ENCODE measurements around the gene CENPN. TPM values are rescaled to one million over a fixed set of nuclear protein-coding genes. Genes with fewer than 3 reads are reported as not detected.

Gene CENPN
- polyA plus RNA-seq, 1 donor (not counting 4 experiments of a cell fraction or from before 2014, with no cell fraction given), result 29.2 TPM

DNA sequence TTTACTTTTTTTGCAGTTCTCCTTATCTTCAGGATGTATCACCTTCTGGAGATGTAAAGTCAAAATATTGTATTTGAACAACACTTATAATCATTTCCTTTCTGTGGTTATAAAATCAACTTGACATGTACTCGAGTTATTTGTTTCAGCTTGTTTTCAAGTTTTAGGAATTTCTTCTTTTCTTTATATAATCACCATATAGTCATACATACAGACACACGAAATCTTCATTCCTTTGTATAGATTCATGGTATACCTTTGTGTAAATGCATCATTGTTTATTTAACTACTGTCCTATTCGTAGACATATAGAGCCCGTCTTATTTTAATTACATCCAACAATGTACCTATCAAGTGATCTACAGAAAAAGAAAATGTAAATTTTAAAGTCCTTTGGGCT lies 40.4 kb upstream of the CENPN start:
- no peak for FAIRE-seq

DNA sequence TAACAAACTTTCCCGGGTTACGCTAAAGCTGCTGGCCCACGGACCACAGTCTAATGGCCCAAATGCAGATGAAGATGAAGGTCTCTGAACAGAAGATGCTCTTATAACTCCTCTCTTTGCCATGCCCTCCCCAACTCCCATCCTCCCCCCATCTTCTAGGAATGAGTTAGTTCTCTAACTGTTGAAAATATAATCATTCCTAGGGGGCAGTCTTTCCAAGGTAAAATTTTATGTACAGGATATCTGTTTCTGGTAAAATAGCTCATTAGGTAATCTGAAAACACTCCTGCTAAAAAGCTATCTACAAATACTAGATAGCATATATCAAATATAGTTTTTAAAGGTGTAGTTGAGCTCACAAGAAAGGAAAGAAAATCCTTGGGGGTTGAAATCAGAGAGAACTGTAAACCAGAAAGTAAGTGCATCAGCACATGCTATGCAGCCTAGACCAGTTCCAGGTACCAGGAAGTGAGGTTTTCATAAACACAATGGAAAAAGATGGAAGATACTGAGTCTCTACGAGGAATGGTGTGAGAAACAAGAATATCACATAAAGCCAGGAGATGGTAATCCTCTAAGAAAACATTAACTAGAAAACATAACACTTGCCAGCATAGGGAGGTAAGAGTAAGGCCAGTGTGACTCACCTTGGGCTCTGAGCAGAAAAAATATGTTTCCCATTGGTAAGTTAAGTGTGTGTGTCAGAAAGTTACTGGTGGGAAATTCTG lies 38.5 kb upstream of the CENPN start:
- dilution Hi-C loops (cut with MboI; ENCODE audit: extremely low pct_ligation_motif_present, low sequenced_read_pairs), result no loop called here
- TF ChIP-seq EZH2 (IDR thresholded peaks at IDR 0.05; ENCODE audit: low read length), result no peak
- TF ChIP-seq, protein P1, sequence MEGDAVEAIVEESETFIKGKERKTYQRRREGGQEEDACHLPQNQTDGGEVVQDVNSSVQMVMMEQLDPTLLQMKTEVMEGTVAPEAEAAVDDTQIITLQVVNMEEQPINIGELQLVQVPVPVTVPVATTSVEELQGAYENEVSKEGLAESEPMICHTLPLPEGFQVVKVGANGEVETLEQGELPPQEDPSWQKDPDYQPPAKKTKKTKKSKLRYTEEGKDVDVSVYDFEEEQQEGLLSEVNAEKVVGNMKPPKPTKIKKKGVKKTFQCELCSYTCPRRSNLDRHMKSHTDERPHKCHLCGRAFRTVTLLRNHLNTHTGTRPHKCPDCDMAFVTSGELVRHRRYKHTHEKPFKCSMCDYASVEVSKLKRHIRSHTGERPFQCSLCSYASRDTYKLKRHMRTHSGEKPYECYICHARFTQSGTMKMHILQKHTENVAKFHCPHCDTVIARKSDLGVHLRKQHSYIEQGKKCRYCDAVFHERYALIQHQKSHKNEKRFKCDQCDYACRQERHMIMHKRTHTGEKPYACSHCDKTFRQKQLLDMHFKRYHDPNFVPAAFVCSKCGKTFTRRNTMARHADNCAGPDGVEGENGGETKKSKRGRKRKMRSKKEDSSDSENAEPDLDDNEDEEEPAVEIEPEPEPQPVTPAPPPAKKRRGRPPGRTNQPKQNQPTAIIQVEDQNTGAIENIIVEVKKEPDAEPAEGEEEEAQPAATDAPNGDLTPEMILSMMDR (optimal IDR thresholded peaks at IDR 0.05 in 1 of 3, IDR thresholded peaks at IDR 0.05 in 1 of 3, conservative IDR thresholded peaks at IDR 0.05 in 1 of 3; ENCODE audit: extremely low read depth in 1 of 3, insufficient read depth in 2 of 3, low read length in 3 of 3), result no peak
- FAIRE-seq, result no peak

More for the DNA sequence above, 40.4 kb upstream of the CENPN start:
- Histone ChIP-seq H4K20me1 (ENCODE audit: control insufficient read depth, extremely low read depth, insufficient read depth, low read length) (no peaks in the 10 kb centered on the region), H3K27me3 (ENCODE audit: control insufficient read depth, extremely low read depth, insufficient read depth, low read length) (no peaks in the 10 kb centered on the region), H3K9ac (ENCODE audit: control insufficient read depth, extremely low read depth, insufficient read depth, low read length) (no peak overlapping the region), H3K4me1 (ENCODE audit: control insufficient read depth, extremely low read depth, insufficient read depth, low read length) (no peaks in the 10 kb centered on the region), H3K27ac (ENCODE audit: control insufficient read depth, insufficient read depth, low read length) (no peak overlapping the region), H3K36me3 (ENCODE audit: control insufficient read depth in 2 of 2, extremely low read depth in 1 of 2, insufficient read depth in 2 of 2, low read length in 2 of 2) (no peaks in the 10 kb centered on the region), H3K4me2 (ENCODE audit: control insufficient read depth, extremely low read depth, insufficient read depth, low read depth, low read length) (no peak overlapping the region), H2AFZ (ENCODE audit: control insufficient read depth, low read length) (no peak overlapping the region), H3K4me3 (ENCODE audit: control insufficient read depth in 2 of 3, extremely low read depth in 1 of 3, insufficient read depth in 2 of 3, low read depth in 1 of 3, low read length in 3 of 3) (no peak overlapping the region), H3K79me2 (ENCODE audit: control insufficient read depth, insufficient read depth, low read length) (no peaks in the 10 kb centered on the region), H3K9me3 (ENCODE audit: control insufficient read depth, low read depth, low read length) (no peaks in the 10 kb centered on the region), H3K9me1 (ENCODE audit: control insufficient read depth, extremely low read depth, insufficient read depth, low read length) (no peaks in the 10 kb centered on the region)
- DNase-seq (ENCODE audit: low read depth, low spot score), result no peak
- TF ChIP-seq, protein P1 (optimal IDR thresholded peaks at IDR 0.05 in 1 of 3, IDR thresholded peaks at IDR 0.05 in 1 of 3, conservative IDR thresholded peaks at IDR 0.05 in 1 of 3; ENCODE audit: extremely low read depth in 1 of 3, insufficient read depth in 2 of 3, low read length in 3 of 3), result no peak
- no peak for TF ChIP-seq EZH2 (IDR thresholded peaks at IDR 0.05; ENCODE audit: low read length)
- dilution Hi-C loops (cut with MboI; ENCODE audit: extremely low pct_ligation_motif_present, low sequenced_read_pairs), result no loop called here

More for the DNA sequence above, 38.5 kb upstream of the CENPN start:
- Histone ChIP-seq H3K9ac (ENCODE audit: control insufficient read depth, extremely low read depth, insufficient read depth, low read length) (no peak overlapping the region), H3K4me2 (ENCODE audit: control insufficient read depth, extremely low read depth, insufficient read depth, low read depth, low read length) (no peak overlapping the region), H4K20me1 (ENCODE audit: control insufficient read depth, extremely low read depth, insufficient read depth, low read length) (no peaks in the 10 kb centered on the region), H3K4me3 (ENCODE audit: control insufficient read depth in 2 of 3, extremely low read depth in 1 of 3, insufficient read depth in 2 of 3, low read depth in 1 of 3, low read length in 3 of 3) (no peak overlapping the region), H3K9me1 (ENCODE audit: control insufficient read depth, extremely low read depth, insufficient read depth, low read length) (no peaks in the 10 kb centered on the region), H2AFZ (ENCODE audit: control insufficient read depth, low read length) (no peak overlapping the region), H3K4me1 (ENCODE audit: control insufficient read depth, extremely low read depth, insufficient read depth, low read length) (no peaks in the 10 kb centered on the region), H3K9me3 (ENCODE audit: control insufficient read depth, low read depth, low read length) (no peaks in the 10 kb centered on the region), H3K27me3 (ENCODE audit: control insufficient read depth, extremely low read depth, insufficient read depth, low read length) (no peaks in the 10 kb centered on the region), H3K79me2 (ENCODE audit: control insufficient read depth, insufficient read depth, low read length) (no peaks in the 10 kb centered on the region), H3K27ac (ENCODE audit: control insufficient read depth, insufficient read depth, low read length) (no peak overlapping the region), H3K36me3 (ENCODE audit: control insufficient read depth in 2 of 2, extremely low read depth in 1 of 2, insufficient read depth in 2 of 2, low read length in 2 of 2) (peaks cover 0 to 2% of the 10 kb centered on the region in 2 experiments)
- DNase-seq (ENCODE audit: low read depth, low spot score), result no peak

All from keratinocyte (primary cell).